Measurements from ENCODE around the gene MPIG6B. TPM values are rescaled to one million over a fixed set of nuclear protein-coding genes. Genes with fewer than 3 reads are reported as not detected.

The MPIG6B gene
- total RNA-seq, 1 experiment from 2014 or later = not detected

DNA sequence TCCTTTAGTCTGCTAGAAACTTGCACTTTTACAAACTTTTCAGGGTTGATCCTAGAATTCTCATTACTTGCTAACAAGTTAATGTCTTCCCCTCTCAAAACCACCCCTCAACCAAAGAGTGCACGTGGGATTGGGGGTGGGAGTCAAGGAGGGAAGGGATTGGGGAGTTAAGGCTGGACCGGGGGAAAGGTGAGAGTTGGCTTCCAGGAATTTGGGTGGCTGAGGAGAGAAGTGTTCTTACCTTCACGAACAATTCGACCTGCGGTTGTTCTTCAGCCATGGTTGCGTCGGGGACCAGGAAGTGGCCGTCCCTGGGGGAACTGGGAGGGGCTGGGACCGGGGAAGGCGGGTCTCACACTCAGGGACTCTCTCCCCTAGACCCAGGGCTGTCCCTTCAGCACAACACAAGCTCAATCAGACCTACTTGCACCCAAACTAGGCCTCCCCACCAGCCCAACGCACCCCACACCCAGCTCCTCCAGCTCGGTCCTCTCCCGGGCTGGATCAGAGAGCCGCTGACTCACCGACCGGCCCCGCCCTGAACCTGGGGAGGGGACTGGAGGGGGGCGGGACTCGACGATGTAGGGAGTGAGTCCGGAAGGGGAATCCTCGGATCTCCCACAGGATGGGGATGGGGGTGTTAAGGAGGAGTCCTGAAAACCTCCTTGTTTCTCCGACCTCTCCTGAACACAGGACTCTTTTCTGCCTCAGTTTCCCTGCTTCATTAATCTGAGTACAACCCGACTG is 13.0 kb downstream of the MPIG6B start, which contains the start of gene CLIC1:
Gene CLIC1, minus strand, starts transcription at position 510 of the 747 bp plus-strand sequence. Its CDS starts 230 bp downstream, at position 280.
- Histone ChIP-seq H3K4ac (ENCODE audit: low read depth, low read length) (no peak within 1 kb of the TSS), H3K14ac (ENCODE audit: insufficient read depth, low read length) (peak within 1 kb of the TSS; percentile 7), H3K56ac (ENCODE audit: insufficient read length, low read depth, low read length) (no peak within 1 kb of the TSS), H3T11ph (ENCODE audit: low read length) (no peak within 1 kb of the TSS), H4K5ac (ENCODE audit: insufficient read length, low read depth, low read length) (no peak within 1 kb of the TSS), H2BK5ac (ENCODE audit: insufficient read length, low read length) (no peak within 1 kb of the TSS), H2BK20ac (ENCODE audit: low read depth, low read length, poor library complexity, severe bottlenecking) (no peak within 1 kb of the TSS), H2AFZ (ENCODE audit: low read length) (no peak within 1 kb of the TSS), H3K79me1 (ENCODE audit: insufficient read depth, low read depth, low read length, poor library complexity, severe bottlenecking) (no peaks in the 10 kb centered on the region), H3K4me1 (ENCODE audit: insufficient read depth, low read length) (peaks cover 16% of the 10 kb centered on the region), H3K23me2 (ENCODE audit: insufficient read length, low read depth, low read length, poor library complexity, severe bottlenecking) (peaks cover 32% of the 10 kb centered on the region), H4K91ac (ENCODE audit: insufficient read length, low read depth, low read length) (no peak within 1 kb of the TSS), H3K23ac (ENCODE audit: insufficient read length, low read depth, low read length) (no peak within 1 kb of the TSS), H4K8ac (replicated peaks; ENCODE audit: insufficient read length, low read depth, low read length) (no peak within 1 kb of the TSS), H3K9ac (ENCODE audit: extremely low read depth, insufficient read length, low read length) (peak within 1 kb of the TSS; percentile 40), H3K9me3 (ENCODE audit: control insufficient read depth, low read depth, low read length) (no peaks in the 10 kb centered on the region), H3K27me3 (ENCODE audit: insufficient read depth, low read length) (no peaks in the 10 kb centered on the region), H3K4me2 (ENCODE audit: insufficient read depth, insufficient read length, low read length) (peak within 1 kb of the TSS; percentile 87), H3K79me2 (ENCODE audit: insufficient read depth, low read length) (peaks cover 6% of the 10 kb centered on the region; the same call in 1 of the 2 replicates), H2BK15ac (ENCODE audit: low read depth, low read length) (no peak within 1 kb of the TSS), H2BK120ac (ENCODE audit: low read depth, low read length, poor library complexity, severe bottlenecking) (no peak within 1 kb of the TSS), H2AK5ac (ENCODE audit: insufficient read length, low read length) (no peak within 1 kb of the TSS), H4K20me1 (ENCODE audit: control insufficient read depth, insufficient read depth, insufficient read length) (no peaks in the 10 kb centered on the region), H3K18ac (ENCODE audit: insufficient read length, low read depth, low read length) (no peak within 1 kb of the TSS), H2BK12ac (ENCODE audit: insufficient read length, low read depth, low read length) (no peak within 1 kb of the TSS), H3K27ac (ENCODE audit: insufficient read length, low read depth, low read length) (no peak within 1 kb of the TSS)
- peaks cover 33 to 36% (median 36%) of the 10 kb centered on the region in 3 experiments for H3K36me3 Mint-ChIP-seq (ENCODE audit: insufficient read depth in 1 of 3, low read depth in 3 of 3)
- peak within 1 kb of the TSS; percentile 81 to 97 (median 89); a peak in 6 of 7 replicates for H3K27ac Mint-ChIP-seq
- no CpG with 5 or more reads among the region's 24 CpGs for WGBS (ENCODE audit: extremely low coverage, insufficient read length, low lambda C conversion rate)
- peaks cover 44 to 54% of the 10 kb centered on the region in 2 experiments for H3K4me1 Mint-ChIP-seq
- TF ChIP-seq, protein P1, sequence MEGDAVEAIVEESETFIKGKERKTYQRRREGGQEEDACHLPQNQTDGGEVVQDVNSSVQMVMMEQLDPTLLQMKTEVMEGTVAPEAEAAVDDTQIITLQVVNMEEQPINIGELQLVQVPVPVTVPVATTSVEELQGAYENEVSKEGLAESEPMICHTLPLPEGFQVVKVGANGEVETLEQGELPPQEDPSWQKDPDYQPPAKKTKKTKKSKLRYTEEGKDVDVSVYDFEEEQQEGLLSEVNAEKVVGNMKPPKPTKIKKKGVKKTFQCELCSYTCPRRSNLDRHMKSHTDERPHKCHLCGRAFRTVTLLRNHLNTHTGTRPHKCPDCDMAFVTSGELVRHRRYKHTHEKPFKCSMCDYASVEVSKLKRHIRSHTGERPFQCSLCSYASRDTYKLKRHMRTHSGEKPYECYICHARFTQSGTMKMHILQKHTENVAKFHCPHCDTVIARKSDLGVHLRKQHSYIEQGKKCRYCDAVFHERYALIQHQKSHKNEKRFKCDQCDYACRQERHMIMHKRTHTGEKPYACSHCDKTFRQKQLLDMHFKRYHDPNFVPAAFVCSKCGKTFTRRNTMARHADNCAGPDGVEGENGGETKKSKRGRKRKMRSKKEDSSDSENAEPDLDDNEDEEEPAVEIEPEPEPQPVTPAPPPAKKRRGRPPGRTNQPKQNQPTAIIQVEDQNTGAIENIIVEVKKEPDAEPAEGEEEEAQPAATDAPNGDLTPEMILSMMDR (conservative IDR thresholded peaks at IDR 0.05) = no peak
- peak within 1 kb of the TSS; percentile 91 to 98 for H3K4me3 Mint-ChIP-seq
- peak; percentile 88 for DNase-seq
- no peaks in the 10 kb centered on the region for H3K9me3 Mint-ChIP-seq
- no peaks in the 10 kb centered on the region for H3K27me3 Mint-ChIP-seq (ENCODE audit: low read depth)
